GM12878 (cell line): ENCODE measurements around the gene BLNK. TPM values are rescaled to one million over a fixed set of nuclear protein-coding genes. Genes with fewer than 3 reads are reported as not detected.

Source experiments
- BCLAF1 ChIP-seq: fragments of 450-650 bp; IDR thresholded peaks from 2 replicates; pipeline ENCODE4 v1.6.1; 2017; ENCODE audit warnings: antibody characterized with exemption, mild to moderate bottlenecking, moderate library complexity
- BRCA1 ChIP-seq: IDR thresholded peaks from 2 replicates; pipeline ENCODE4 v1.6.1; 2011; ENCODE audit warnings: low read depth, low read length, improper control_type of control experiment
- CBFB ChIP-seq: IDR thresholded peaks from 2 replicates; pipeline ENCODE4 v1.6.1; 2016; ENCODE audit warnings: antibody characterized with exemption, low read depth
- CREM ChIP-seq: IDR thresholded peaks from 2 replicates; pipeline ENCODE4 v1.6.1; 2014; ENCODE audit warnings: antibody characterized with exemption, low read depth
- E2F8 ChIP-seq: fragments of 450-650 bp; IDR thresholded peaks from 2 replicates; pipeline ENCODE4 v1.6.1; 2018; ENCODE audit warnings: mild to moderate bottlenecking, low read depth, moderate library complexity; ENCODE audit not compliant: partially characterized antibody
- HCFC1 ChIP-seq: fragments of 150-350 bp; IDR thresholded peaks from 2 replicates; pipeline ENCODE4 v1.6.1; 2014; ENCODE audit warnings: low read length
- HDAC2 ChIP-seq: fragments of 200-600 bp; sonication (generic); IDR thresholded peaks from 2 replicates; pipeline ENCODE4 v1.6.1; 2017
- NFYB ChIP-seq: IDR thresholded peaks from 2 replicates; pipeline ENCODE4 v1.6.1; 2011; ENCODE audit warnings: low read depth, mild to moderate bottlenecking, low read length, improper control_type of control experiment, moderate library complexity; ENCODE audit not compliant: insufficient read depth
- NR2C2 ChIP-seq: IDR thresholded peaks from 2 replicates; pipeline ENCODE4 v1.6.1; 2011; ENCODE audit warnings: borderline replicate concordance, low read depth; ENCODE audit not compliant: control insufficient read depth, insufficient read length
- POLR2AphosphoS5 ChIP-seq: IDR thresholded peaks from 2 replicates; pipeline ENCODE4 v1.6.1; 2011; ENCODE audit warnings: mild to moderate bottlenecking, low read length, inconsistent platforms
- SMC3 ChIP-seq: IDR thresholded peaks from 2 replicates; pipeline ENCODE4 v1.6.1; 2011; ENCODE audit warnings: low read length, improper control_type of control experiment, borderline replicate concordance
- ZNF274 ChIP-seq: IDR thresholded peaks from one replicate; pipeline ENCODE4 v1.8.0; 2011; ENCODE audit not compliant: insufficient read length, insufficient read depth
- polyA plus RNA-seq, 11 experiments: library from polyadenylated mRNA; depleted of rRNA in 4 of 11; unstranded in 6 of 11; stranded (reverse) in 5 of 11; fragments of >200 nt; fragmentation: Nextera tagmentation in 4 of 11; fragmentation: Illumina TruSeq in 1 of 11; extraction: Ambion mirVana in 4 of 11; extraction: Trizol in 1 of 11; gene quantifications; 1 replicate in 1 of 11; 2 replicates in 10 of 11; pipeline versions ENCODE4 v1.2.1 to v1.2.3, GENCODE V29; 2011 to 2016; ENCODE audit warnings: inconsistent platforms in 2 of 11, missing spikeins in 2 of 11, low read depth in 1 of 11
- total RNA-seq, 4 experiments: library from RNA; depleted of rRNA in 3 of 4; stranded (reverse); fragments of >200 nt in 3 of 4; fragmentation: Illumina TruSeq in 1 of 4; extraction: Trizol in 1 of 4; gene quantifications; 2 replicates each; pipeline versions ENCODE4 v1.2.1 to v1.2.3, GENCODE V29; 2013 to 2021
- TF ChIP-seq, protein P1 (sequence below): IDR thresholded peaks from 2 replicates; pipeline ENCODE4 v1.6.1; 2012; ENCODE audit warnings: mild to moderate bottlenecking, low read depth, low read length
- TF ChIP-seq, protein P2 (sequence below): IDR thresholded peaks from 2 replicates; pipeline ENCODE4 v1.6.1; 2011; ENCODE audit warnings: low read depth, low read length, improper control_type of control experiment, borderline replicate concordance
- TF ChIP-seq, protein P3 (sequence below): fragments of 450-650 bp; IDR thresholded peaks from 2 replicates; pipeline ENCODE4 v1.6.1; 2016; ENCODE audit warnings: mild to moderate bottlenecking
- TF ChIP-seq, protein P4 (sequence below): IDR thresholded peaks from 2 replicates; pipeline ENCODE4 v1.6.1; 2012; ENCODE audit warnings: low read length, inconsistent platforms

The BLNK gene
- total and polyA plus RNA-seq, 10 of the 15 experiments (the other 5 are each of a cell fraction or from before 2014, with no cell fraction given) = 79.5 to 201 (median 139) TPM

GRCh38 chr10:96288151-96288621, 16.8 kb upstream of the BLNK start (continued):
- TF ChIP-seq, protein P1, sequence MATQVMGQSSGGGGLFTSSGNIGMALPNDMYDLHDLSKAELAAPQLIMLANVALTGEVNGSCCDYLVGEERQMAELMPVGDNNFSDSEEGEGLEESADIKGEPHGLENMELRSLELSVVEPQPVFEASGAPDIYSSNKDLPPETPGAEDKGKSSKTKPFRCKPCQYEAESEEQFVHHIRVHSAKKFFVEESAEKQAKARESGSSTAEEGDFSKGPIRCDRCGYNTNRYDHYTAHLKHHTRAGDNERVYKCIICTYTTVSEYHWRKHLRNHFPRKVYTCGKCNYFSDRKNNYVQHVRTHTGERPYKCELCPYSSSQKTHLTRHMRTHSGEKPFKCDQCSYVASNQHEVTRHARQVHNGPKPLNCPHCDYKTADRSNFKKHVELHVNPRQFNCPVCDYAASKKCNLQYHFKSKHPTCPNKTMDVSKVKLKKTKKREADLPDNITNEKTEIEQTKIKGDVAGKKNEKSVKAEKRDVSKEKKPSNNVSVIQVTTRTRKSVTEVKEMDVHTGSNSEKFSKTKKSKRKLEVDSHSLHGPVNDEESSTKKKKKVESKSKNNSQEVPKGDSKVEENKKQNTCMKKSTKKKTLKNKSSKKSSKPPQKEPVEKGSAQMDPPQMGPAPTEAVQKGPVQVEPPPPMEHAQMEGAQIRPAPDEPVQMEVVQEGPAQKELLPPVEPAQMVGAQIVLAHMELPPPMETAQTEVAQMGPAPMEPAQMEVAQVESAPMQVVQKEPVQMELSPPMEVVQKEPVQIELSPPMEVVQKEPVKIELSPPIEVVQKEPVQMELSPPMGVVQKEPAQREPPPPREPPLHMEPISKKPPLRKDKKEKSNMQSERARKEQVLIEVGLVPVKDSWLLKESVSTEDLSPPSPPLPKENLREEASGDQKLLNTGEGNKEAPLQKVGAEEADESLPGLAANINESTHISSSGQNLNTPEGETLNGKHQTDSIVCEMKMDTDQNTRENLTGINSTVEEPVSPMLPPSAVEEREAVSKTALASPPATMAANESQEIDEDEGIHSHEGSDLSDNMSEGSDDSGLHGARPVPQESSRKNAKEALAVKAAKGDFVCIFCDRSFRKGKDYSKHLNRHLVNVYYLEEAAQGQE = no peak
- TF ChIP-seq E2F8 = no peak
- TF ChIP-seq BCLAF1 = no peak
- TF ChIP-seq NR2C2 = no peak
- TF ChIP-seq, protein P2, sequence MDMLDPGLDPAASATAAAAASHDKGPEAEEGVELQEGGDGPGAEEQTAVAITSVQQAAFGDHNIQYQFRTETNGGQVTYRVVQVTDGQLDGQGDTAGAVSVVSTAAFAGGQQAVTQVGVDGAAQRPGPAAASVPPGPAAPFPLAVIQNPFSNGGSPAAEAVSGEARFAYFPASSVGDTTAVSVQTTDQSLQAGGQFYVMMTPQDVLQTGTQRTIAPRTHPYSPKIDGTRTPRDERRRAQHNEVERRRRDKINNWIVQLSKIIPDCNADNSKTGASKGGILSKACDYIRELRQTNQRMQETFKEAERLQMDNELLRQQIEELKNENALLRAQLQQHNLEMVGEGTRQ = no peak
- TF ChIP-seq CBFB = no peak
- no peak for TF ChIP-seq BRCA1
- TF ChIP-seq, protein P3, sequence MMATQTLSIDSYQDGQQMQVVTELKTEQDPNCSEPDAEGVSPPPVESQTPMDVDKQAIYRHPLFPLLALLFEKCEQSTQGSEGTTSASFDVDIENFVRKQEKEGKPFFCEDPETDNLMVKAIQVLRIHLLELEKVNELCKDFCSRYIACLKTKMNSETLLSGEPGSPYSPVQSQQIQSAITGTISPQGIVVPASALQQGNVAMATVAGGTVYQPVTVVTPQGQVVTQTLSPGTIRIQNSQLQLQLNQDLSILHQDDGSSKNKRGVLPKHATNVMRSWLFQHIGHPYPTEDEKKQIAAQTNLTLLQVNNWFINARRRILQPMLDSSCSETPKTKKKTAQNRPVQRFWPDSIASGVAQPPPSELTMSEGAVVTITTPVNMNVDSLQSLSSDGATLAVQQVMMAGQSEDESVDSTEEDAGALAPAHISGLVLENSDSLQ = peak; percentile 50; the same call in 1 of the 2 replicates
- TF ChIP-seq, protein P4, sequence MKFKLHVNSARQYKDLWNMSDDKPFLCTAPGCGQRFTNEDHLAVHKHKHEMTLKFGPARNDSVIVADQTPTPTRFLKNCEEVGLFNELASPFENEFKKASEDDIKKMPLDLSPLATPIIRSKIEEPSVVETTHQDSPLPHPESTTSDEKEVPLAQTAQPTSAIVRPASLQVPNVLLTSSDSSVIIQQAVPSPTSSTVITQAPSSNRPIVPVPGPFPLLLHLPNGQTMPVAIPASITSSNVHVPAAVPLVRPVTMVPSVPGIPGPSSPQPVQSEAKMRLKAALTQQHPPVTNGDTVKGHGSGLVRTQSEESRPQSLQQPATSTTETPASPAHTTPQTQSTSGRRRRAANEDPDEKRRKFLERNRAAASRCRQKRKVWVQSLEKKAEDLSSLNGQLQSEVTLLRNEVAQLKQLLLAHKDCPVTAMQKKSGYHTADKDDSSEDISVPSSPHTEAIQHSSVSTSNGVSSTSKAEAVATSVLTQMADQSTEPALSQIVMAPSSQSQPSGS = no peak; the same call in 1 of the 2 replicates
- TF ChIP-seq ZNF274 = no peak
- peak; percentile 31; the same call in 1 of the 2 replicates for TF ChIP-seq CREM
- no peak for TF ChIP-seq HDAC2
- peak; percentile 27; the same call in 1 of the 2 replicates for TF ChIP-seq SMC3
- no peak for TF ChIP-seq HCFC1
- TF ChIP-seq NFYB = no peak
- TF ChIP-seq POLR2AphosphoS5 = no peak
